GM12874 (cell line): ENCODE results near the gene SCUBE3.

Experiments used
- TF ChIP-seq, protein P1 (sequence below): IDR thresholded peaks from 2 replicates; pipeline ENCODE4 v1.5.1; 2011; ENCODE audit warnings: low read depth, mild to moderate bottlenecking, control low read depth, low read length, moderate library complexity; ENCODE audit not compliant: insufficient read depth

The SCUBE3 gene

DNA sequence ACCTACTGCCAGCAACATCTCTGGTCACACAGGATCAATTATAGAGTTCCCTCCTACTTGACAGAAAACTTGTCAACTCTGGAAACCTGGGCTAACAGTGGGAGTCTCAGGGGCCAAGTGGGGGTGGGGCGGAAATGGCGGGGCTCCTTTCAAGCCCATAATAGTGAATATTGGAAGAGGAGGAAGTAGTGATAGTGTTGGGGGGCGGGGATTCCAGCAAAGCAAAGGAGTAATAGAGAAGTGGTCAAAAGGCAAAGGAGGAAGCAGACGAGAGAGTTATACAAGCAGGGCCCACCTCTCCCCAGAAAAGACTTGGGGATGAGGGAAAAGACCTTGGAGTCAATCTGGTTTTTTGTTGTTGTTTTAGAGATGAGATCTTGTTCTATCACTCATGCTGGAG, 85.9 kb downstream of the SCUBE3 start:
- TF ChIP-seq, protein P1, sequence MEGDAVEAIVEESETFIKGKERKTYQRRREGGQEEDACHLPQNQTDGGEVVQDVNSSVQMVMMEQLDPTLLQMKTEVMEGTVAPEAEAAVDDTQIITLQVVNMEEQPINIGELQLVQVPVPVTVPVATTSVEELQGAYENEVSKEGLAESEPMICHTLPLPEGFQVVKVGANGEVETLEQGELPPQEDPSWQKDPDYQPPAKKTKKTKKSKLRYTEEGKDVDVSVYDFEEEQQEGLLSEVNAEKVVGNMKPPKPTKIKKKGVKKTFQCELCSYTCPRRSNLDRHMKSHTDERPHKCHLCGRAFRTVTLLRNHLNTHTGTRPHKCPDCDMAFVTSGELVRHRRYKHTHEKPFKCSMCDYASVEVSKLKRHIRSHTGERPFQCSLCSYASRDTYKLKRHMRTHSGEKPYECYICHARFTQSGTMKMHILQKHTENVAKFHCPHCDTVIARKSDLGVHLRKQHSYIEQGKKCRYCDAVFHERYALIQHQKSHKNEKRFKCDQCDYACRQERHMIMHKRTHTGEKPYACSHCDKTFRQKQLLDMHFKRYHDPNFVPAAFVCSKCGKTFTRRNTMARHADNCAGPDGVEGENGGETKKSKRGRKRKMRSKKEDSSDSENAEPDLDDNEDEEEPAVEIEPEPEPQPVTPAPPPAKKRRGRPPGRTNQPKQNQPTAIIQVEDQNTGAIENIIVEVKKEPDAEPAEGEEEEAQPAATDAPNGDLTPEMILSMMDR, result no peak

DNA sequence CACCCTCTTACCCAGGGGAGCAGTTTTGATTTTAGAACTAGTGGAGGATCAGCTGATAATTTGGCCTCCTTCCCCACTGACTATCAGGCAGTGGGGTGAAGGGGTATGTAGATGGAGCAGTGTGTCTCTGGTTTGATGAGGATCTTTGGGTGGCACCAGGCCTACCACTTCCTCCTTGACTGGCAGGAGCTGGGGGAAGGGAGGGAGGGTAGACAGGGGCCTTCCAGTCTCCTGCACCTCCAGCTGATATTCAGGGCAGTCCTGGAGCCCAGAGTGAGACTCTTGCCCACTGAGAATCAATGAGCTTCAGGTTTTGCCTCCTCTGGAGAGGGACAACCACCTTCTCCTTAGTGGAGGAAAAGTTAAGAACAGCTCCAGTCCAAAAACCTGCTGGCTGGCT, 87.1 kb downstream of the SCUBE3 start:
- TF ChIP-seq, protein P1, result no peak
